ENCODE data around the gene ZNF549.

DNA sequence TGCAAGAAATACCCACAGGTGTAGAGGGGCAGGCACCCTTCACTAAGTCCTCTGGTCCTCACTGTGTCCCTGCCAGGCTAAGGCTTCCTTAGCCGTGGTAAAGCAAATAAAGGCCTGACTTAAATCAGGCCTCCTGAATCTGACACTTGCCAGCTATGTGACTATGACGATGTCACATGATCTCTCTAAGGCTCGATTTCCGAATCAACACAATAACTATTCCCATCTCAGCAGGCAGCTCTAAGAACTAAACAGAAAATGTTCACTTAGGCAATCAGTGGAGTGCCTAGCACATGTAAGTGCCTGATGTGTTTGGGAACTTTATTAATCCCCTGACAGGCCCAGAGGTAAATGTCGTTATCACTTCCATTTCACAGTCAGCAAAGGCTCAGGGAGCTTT lies 30.5 kb downstream of the ZNF549 start:
- TF ChIP-seq, protein P1, sequence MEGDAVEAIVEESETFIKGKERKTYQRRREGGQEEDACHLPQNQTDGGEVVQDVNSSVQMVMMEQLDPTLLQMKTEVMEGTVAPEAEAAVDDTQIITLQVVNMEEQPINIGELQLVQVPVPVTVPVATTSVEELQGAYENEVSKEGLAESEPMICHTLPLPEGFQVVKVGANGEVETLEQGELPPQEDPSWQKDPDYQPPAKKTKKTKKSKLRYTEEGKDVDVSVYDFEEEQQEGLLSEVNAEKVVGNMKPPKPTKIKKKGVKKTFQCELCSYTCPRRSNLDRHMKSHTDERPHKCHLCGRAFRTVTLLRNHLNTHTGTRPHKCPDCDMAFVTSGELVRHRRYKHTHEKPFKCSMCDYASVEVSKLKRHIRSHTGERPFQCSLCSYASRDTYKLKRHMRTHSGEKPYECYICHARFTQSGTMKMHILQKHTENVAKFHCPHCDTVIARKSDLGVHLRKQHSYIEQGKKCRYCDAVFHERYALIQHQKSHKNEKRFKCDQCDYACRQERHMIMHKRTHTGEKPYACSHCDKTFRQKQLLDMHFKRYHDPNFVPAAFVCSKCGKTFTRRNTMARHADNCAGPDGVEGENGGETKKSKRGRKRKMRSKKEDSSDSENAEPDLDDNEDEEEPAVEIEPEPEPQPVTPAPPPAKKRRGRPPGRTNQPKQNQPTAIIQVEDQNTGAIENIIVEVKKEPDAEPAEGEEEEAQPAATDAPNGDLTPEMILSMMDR (IDR thresholded peaks at IDR 0.05) = no peak
- no peak for TF ChIP-seq POLR2A (IDR thresholded peaks at IDR 0.05)

Data from thyroid gland (tissue), 4 donors.